Spinal cord (tissue), 10 donors: ENCODE data around the gene IL37. TPM values are rescaled to one million over a fixed set of nuclear protein-coding genes. Genes with fewer than 3 reads are reported as not detected.

Source experiments
- DNase-seq, 6 donors: peaks; one replicate each; pipeline versions ENCODE4 v3.0.0 to v3.0.0-alpha.2; 2013 to 2015; ENCODE audit warnings: low spot score in 6 of 6, low read depth in 4 of 6
- H3K27ac ChIP-seq: one replicate; pipeline ENCODE4 v1.5.1; 2013; ENCODE audit warnings: low read depth, low read length, control low read depth
- H3K27me3 ChIP-seq: one replicate; pipeline ENCODE4 v1.6.1; 2013; ENCODE audit warnings: low read length; ENCODE audit not compliant: control insufficient read depth, insufficient read depth
- H3K36me3 ChIP-seq: one replicate; pipeline ENCODE4 v1.6.1; 2013; ENCODE audit warnings: low read length; ENCODE audit not compliant: control insufficient read depth, insufficient read depth
- H3K4me1 ChIP-seq: one replicate; pipeline ENCODE4 v1.6.1; 2013; ENCODE audit warnings: low read length; ENCODE audit not compliant: control insufficient read depth, insufficient read depth
- H3K4me3 ChIP-seq: one replicate; pipeline ENCODE4 v1.5.1; 2013; ENCODE audit warnings: low read depth, low read length, control low read depth
- H3K9me3 ChIP-seq: one replicate; pipeline ENCODE4 v1.6.1; 2013; ENCODE audit warnings: low read length; ENCODE audit not compliant: control insufficient read depth, insufficient read depth
- WGBS: methylation state at CpG from one replicate; pipeline ENCODE4 v1.1.5; 2013; ENCODE audit warnings: missing lambda C conversion rate; ENCODE audit not compliant: insufficient coverage; 5-methylcytosine and 5-hydroxymethylcytosine counted together
- polyA plus RNA-seq, 2 donors: library from polyadenylated mRNA; unstranded; fragments of 120-200 nt; gene quantifications; one replicate each; pipeline ENCODE4 v1.2.1, GENCODE V29; 2013; ENCODE audit not compliant: insufficient read length in 2 of 2
- total RNA-seq, 2 donors: library from RNA; depleted of rRNA in 1 of 2; stranded (reverse); fragments of 120-200 nt in 1 of 2; fragments of >200 nt in 1 of 2; gene quantifications; one replicate each; pipeline versions ENCODE4 v1.2.3 to v1.2.4, GENCODE V29; 2013 to 2014
- donor health status: healthy.

Gene IL37
- total and polyA plus RNA-seq, 4 donors, result 0.28 TPM; not detected in 3

DNA sequence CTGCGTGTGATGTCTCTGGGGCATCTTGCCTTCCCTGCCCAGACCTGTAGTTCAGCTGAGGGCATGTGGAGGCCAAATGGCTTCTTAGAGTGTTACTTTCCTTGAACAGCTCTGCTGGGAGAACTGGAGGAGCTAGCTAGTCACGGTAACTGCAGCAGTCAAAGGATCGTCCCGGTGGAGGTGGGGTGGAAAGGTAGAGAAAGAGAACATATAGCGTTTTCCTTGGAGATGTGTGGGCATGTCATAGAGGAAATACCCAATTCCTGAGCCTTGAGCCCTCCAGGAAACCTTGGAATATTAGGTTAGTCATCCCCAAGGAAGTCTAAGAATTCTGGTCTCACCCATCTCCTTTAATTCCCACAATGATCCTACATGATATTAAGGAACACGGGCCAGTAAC is 33.5 kb upstream of the IL37 start:
- Histone ChIP-seq H3K4me1 (peaks cover 3% of the 10 kb centered on the region), H3K36me3 (no peaks in the 10 kb centered on the region), H3K27ac (no peak overlapping the region), H3K4me3 (no peak overlapping the region), H3K9me3 (no peaks in the 10 kb centered on the region), H3K27me3 (no peaks in the 10 kb centered on the region)
- 90% methylated on average over 2 of the region's 6 CpGs for WGBS
- no peak for DNase-seq

DNA sequence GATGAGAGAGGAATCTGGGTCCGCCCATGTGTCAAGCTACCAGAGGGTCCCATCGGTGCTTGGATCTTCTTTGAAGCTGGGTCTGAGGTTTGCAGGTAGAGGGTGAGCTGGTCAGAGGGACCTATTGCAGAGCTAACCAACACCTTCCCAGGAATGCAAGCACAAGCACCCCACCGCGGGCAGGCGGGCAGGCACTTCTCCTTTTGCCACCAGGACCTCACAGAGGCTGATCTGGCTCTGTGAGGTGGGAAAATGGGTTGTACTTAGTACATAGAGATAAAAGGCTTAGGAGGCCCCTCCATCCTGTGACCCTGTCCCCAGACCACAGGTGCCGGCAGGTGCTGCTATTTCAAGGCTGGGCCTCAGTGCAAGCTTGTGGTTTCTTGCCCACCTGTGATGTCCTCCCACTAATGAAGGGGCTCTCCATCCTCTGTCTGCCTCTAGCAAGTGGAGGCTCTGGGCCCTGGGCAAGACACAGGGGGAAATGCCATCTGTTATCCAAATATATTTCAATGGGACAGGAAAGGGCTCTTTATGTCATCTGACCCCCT is 31.4 kb upstream of the IL37 start:
- peaks cover 3% of the 10 kb centered on the region for H3K4me1 ChIP-seq
- H3K36me3 ChIP-seq, result no peaks in the 10 kb centered on the region
- no peak for DNase-seq
- no peaks in the 10 kb centered on the region for H3K9me3 ChIP-seq
- no peak overlapping the region for H3K27ac ChIP-seq
- no peak overlapping the region for H3K4me3 ChIP-seq
- H3K27me3 ChIP-seq, result no peaks in the 10 kb centered on the region
- 100% methylated on average over 3 of the region's 6 CpGs for WGBS

DNA sequence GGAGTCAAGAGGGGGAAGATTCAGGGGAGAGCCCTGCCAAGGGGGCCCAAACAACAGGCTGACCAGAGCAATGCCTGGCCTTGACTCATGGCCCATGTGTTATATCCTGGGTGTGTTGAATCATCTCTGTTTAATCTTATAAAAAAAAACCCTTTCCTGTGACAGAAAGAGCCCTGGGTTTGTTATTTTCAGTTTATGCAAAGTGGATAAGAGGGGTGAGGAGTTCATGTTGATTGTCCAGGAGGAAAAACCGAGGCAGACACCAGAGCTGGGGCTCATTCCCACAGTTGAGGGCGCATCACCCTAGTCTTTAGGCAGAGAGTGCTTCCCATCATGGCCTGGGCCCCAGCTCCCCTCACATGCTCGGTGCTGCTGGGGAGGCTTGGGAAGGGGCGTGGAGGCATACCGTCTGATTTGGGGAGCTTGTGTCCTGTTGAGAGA is 30.9 kb upstream of the IL37 start:
- no peak overlapping the region for H3K4me3 ChIP-seq

DNA sequence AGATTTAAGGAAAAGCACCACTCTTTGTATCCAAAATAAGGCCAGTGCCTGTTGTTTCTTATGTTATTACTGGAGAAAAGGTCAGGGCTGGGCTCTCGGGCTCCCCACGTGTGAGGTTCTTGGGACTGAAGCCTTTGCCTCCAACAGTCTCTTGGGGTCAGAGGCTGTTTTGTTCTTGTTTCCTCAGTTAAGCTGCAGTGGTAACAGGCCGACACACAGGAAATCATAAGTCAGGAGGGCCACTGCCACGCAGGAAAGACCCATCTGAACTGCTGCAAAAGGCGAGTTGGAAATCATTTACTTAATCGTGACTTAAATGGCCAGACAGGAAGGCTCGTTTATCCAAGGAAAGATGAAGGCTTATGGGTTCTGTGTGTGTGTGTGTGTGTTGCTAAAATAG is 30.3 kb upstream of the IL37 start:
- H3K27me3 ChIP-seq, result no peaks in the 10 kb centered on the region
- no peaks in the 10 kb centered on the region for H3K36me3 ChIP-seq
- no peaks in the 10 kb centered on the region for H3K9me3 ChIP-seq
- H3K4me3 ChIP-seq, result no peak overlapping the region
- peaks cover 3% of the 10 kb centered on the region for H3K4me1 ChIP-seq
- H3K27ac ChIP-seq, result no peak overlapping the region
- 70% methylated on average over 5 of the region's 7 CpGs for WGBS
- no peak for DNase-seq

More for the DNA sequence above, 30.9 kb upstream of the IL37 start:
- Histone ChIP-seq H3K9me3 (no peaks in the 10 kb centered on the region), H3K27me3 (no peaks in the 10 kb centered on the region), H3K27ac (no peak overlapping the region), H3K36me3 (no peaks in the 10 kb centered on the region), H3K4me1 (peaks cover 3% of the 10 kb centered on the region)
- DNase-seq, result no peak
- 89% methylated on average over 5 of the region's 5 CpGs for WGBS

DNA sequence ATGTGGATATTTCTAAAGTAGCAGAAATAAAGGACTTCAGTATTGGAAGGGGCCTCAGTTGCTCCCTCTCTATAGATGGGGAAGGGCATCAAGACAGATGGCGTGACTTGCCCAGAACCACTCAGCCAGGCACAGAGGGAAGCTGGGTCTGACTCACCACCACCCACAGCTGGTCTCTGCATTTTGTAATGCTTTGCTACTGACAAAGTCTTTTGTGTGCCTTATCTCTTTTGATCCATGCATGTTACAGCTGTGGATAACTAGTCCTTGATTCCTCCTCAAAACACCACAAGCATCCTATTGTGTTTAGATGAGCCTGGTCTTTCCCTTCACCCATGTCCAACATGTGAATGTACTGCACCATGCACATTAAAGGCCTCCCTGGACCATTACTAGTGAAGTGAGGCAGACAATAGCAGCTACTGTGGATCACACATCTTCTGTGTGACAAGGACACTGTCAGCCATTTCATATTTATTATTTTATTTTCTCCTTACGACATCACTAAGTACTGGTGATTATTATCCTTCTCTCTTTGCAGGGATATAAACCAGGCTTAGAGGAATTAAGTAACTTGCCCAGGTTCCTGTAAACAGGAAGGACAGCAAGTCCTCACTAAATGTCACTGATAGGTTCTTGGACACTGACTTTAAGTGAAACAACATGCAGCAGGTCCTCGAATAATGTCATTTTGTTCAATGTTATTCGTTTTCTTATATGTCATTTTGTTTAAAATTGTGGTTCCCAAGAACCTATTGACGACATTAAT is 29.6 kb upstream of the IL37 start:
- Histone ChIP-seq H3K36me3 (no peaks in the 10 kb centered on the region), H3K27ac (no peak overlapping the region)
- no CpG with 5 or more reads among the region's 5 CpGs for WGBS

DNA sequence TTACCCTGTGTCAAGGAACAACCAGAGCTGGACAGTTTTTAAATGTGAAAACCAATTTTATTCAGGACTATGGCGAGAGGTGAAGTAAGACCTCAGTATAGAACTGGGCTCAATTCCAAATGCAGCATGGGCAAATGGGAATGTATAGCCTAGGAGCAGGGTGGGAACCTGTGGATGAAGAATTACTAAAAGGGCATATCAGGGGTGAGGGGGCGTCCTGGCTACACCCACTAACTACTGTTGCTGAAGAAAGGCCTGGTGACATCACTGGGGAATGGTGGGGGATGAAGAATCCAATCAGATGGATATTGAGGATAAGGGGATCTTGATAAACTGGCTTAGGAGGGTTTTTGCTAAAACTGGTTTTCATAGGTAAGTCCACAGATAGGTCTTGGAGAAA is 27.3 kb upstream of the IL37 start:
- 100% methylated on average over 1 of the region's 2 CpGs for WGBS
- Histone ChIP-seq H3K36me3 (no peaks in the 10 kb centered on the region), H3K9me3 (no peaks in the 10 kb centered on the region), H3K27me3 (no peaks in the 10 kb centered on the region), H3K4me1 (peaks cover 3% of the 10 kb centered on the region), H3K4me3 (no peak overlapping the region), H3K27ac (no peak overlapping the region)
- DNase-seq, result no peak

More for the DNA sequence above, 29.6 kb upstream of the IL37 start:
- Histone ChIP-seq H3K27me3 (no peaks in the 10 kb centered on the region), H3K4me1 (peaks cover 3% of the 10 kb centered on the region), H3K9me3 (no peaks in the 10 kb centered on the region), H3K4me3 (no peak overlapping the region)
- DNase-seq, result peak in 1 of 6 donors; percentile 14

DNA sequence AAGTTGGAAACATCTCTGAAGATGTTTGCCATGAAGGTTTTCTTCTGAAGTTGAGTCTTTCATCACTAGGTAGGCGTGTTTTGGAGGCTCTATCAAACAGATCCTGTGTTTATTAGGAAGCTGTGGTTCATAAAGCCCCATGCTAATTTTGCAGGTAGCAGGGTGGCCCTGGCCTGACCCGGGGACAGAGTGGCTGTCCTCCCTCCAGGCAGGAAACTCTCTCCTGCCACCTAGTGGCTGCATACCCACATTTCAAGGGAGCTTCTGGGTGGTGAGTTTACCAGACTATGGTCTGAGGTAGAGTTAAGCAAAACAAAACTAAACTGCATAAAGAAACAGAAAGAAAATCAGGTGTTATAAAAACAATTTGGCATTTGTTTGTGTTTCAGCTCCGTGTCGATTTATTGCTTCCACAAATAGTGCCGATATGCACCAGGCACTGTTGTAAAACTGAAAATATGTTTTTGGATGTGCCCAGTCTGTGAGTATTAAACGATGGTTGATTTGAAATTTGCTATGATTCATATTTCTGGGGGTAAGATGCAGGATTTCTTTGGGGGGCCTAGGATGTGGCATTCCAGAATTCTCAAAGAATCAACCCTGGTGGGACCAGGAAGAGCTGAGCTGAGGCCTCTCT is 26.0 kb upstream of the IL37 start:
- Histone ChIP-seq H3K36me3 (no peaks in the 10 kb centered on the region), H3K9me3 (no peaks in the 10 kb centered on the region), H3K4me1 (peaks cover 3% of the 10 kb centered on the region), H3K27ac (no peak overlapping the region), H3K27me3 (no peaks in the 10 kb centered on the region), H3K4me3 (no peak overlapping the region)
- DNase-seq, result no peak
- 56% methylated on average over 5 of the region's 6 CpGs for WGBS

DNA sequence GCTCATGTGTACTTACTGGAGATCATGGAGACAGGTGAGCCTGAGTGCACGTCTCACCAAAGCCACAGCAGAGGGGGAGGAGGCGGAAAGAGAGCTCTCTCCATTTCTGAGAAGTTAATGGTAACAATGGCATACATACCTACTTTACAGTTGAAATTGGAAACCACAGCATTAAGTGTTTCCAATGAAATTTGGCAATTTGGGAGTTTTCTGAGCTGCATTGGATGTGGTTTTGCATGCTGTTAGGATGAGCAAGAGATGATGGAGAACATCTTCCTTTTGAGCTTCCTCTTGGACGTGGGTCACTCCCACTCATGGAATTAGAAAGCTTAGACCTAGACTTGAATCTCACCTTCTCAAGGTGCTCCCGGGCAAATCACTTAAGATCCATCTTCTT is 25.5 kb upstream of the IL37 start:
- H3K36me3 ChIP-seq, result no peaks in the 10 kb centered on the region
- 100% methylated on average over 1 of the region's 4 CpGs for WGBS
- no peak overlapping the region for H3K4me3 ChIP-seq
- H3K27ac ChIP-seq, result no peak overlapping the region
- DNase-seq, result no peak
- H3K27me3 ChIP-seq, result no peaks in the 10 kb centered on the region
- no peaks in the 10 kb centered on the region for H3K4me1 ChIP-seq
- H3K9me3 ChIP-seq, result no peaks in the 10 kb centered on the region

DNA sequence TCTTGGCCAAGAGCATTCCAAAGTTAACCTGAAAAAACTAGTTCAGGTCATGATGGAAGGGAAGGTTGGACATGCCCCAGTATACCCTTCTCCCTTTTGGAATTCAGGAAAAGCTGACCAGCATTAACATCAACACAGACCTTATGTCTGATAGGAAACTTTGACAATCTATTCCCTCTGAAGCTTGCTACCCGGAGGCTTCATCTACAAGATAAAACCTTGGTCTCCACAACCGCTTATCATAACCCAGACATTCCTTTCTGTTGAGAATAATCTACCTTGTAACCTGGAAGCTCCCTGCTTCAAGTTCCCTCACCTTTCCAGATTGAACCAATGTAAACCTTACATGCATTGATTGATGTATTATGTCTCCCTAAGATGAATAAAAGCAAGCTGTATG is 24.7 kb upstream of the IL37 start:
- no peak overlapping the region for H3K27ac ChIP-seq
- 100% methylated on average over 2 of the region's 2 CpGs for WGBS
- DNase-seq, result no peak

More for the DNA sequence above, 24.7 kb upstream of the IL37 start:
- Histone ChIP-seq H3K4me1 (no peaks in the 10 kb centered on the region), H3K9me3 (no peaks in the 10 kb centered on the region), H3K4me3 (no peak overlapping the region), H3K36me3 (no peaks in the 10 kb centered on the region), H3K27me3 (no peaks in the 10 kb centered on the region)
